Liver (tissue), 9 donors: ENCODE measurements around the gene RALGDS. TPM values are rescaled to one million over a fixed set of nuclear protein-coding genes. Genes with fewer than 3 reads are reported as not detected.

Source experiments
- DNase-seq: peaks from one replicate; pipeline ENCODE4 v3.0.0-alpha.2; 2017; ENCODE audit warnings: low spot score
- H3K27ac ChIP-seq, 2 donors: one replicate each; pipeline ENCODE4 v1.7.0; 2013; ENCODE audit warnings: inconsistent platforms in 2 of 2, low read length in 2 of 2, control low read depth in 1 of 2, low read depth in 1 of 2, mild to moderate bottlenecking in 1 of 2
- H3K27me3 ChIP-seq, 4 donors: one replicate each; pipeline versions ENCODE4 v1.6.1 to v1.7.0; 2013; ENCODE audit warnings: low read length in 3 of 4, inconsistent platforms in 1 of 4, mild to moderate bottlenecking in 1 of 4, moderate library complexity in 1 of 4; ENCODE audit not compliant: control insufficient read depth in 4 of 4, insufficient read depth in 4 of 4
- H3K36me3 ChIP-seq, 4 donors: one replicate each; pipeline versions ENCODE4 v1.6.1 to v1.7.0; 2013; ENCODE audit warnings: low read length in 3 of 4, mild to moderate bottlenecking in 3 of 4, low read depth in 1 of 4, moderate library complexity in 1 of 4; ENCODE audit not compliant: control insufficient read depth in 4 of 4, insufficient read depth in 3 of 4
- H3K4me1 ChIP-seq, 4 donors: one replicate each; pipeline versions ENCODE4 v1.6.1 to v1.7.0; 2013; ENCODE audit warnings: low read length in 3 of 4, mild to moderate bottlenecking in 3 of 4, moderate library complexity in 1 of 4; ENCODE audit not compliant: control insufficient read depth in 4 of 4, insufficient read depth in 4 of 4
- H3K4me3 ChIP-seq, 3 donors: one replicate each; pipeline versions ENCODE4 v1.6.1 to v1.7.0; 2013; ENCODE audit warnings: low read length in 3 of 3, control low read depth in 1 of 3, low read depth in 1 of 3, mild to moderate bottlenecking in 1 of 3
- H3K9ac ChIP-seq, 2 donors: one replicate each; pipeline ENCODE4 v1.7.0; 2013; ENCODE audit warnings: low read length in 2 of 2, mild to moderate bottlenecking in 2 of 2, moderate library complexity in 2 of 2, control low read depth in 1 of 2, low read depth in 1 of 2
- H3K9me3 ChIP-seq, 4 donors: one replicate each; pipeline versions ENCODE4 v1.6.1 to v1.7.0; 2013; ENCODE audit warnings: low read length in 3 of 4; ENCODE audit not compliant: control insufficient read depth in 4 of 4
- EGR1 ChIP-seq, 2 donors: IDR thresholded peaks; 2 replicates each; pipeline ENCODE4 v1.6.1; 2016 to 2018; ENCODE audit warnings: antibody characterized with exemption in 2 of 2, low read depth in 2 of 2
- GABPA ChIP-seq, 2 donors: IDR thresholded peaks in 1 of 2; conservative IDR thresholded peaks in 1 of 2; 2 replicates each; pipeline ENCODE4 v1.6.1; 2016; ENCODE audit warnings: antibody characterized with exemption in 2 of 2, mild to moderate bottlenecking in 1 of 2, moderate library complexity in 1 of 2
- HNF4A ChIP-seq, 2 donors: conservative IDR thresholded peaks; 2 replicates each; pipeline ENCODE4 v1.6.1; 2016; ENCODE audit warnings: antibody characterized with exemption in 2 of 2, mild to moderate bottlenecking in 2 of 2
- JUND ChIP-seq, 2 donors: IDR thresholded peaks; 2 replicates each; pipeline ENCODE4 v1.6.1; 2016; ENCODE audit warnings: antibody characterized with exemption in 2 of 2
- RAD21 ChIP-seq, 2 donors: IDR thresholded peaks; 2 replicates each; pipeline ENCODE4 v1.6.1; 2016; ENCODE audit warnings: antibody characterized with exemption in 2 of 2, mild to moderate bottlenecking in 2 of 2
- RXRA ChIP-seq, 2 donors: IDR thresholded peaks; 2 replicates each; pipeline ENCODE4 v1.6.1; 2017 to 2018; ENCODE audit warnings: antibody characterized with exemption in 2 of 2, mild to moderate bottlenecking in 1 of 2
- TAF1 ChIP-seq: conservative IDR thresholded peaks from 2 replicates; pipeline ENCODE4 v1.6.1; 2016; ENCODE audit warnings: antibody characterized with exemption, mild to moderate bottlenecking
- WGBS: extraction: QIAGEN DNeasy Blood & Tissue Kit; methylation state at CpG from one replicate; pipeline ENCODE4 v1.1.7; 2013; 5-methylcytosine and 5-hydroxymethylcytosine counted together
- polyA plus RNA-seq, 2 donors: library from polyadenylated mRNA; stranded (reverse) in 1 of 2; unstranded in 1 of 2; fragments of 200-250 nt in 1 of 2; fragments of >200 nt in 1 of 2; fragmentation: Nextera tagmentation in 1 of 2; extraction: Ambion mirVana in 1 of 2; gene quantifications; one replicate each; pipeline versions ENCODE4 v1.2.1 to v1.2.3, GENCODE V29; 2013 to 2015
- total RNA-seq, 2 donors: library from RNA; depleted of rRNA; stranded (reverse); fragments of >200 nt; gene quantifications; one replicate each; pipeline ENCODE4 v1.2.3, GENCODE V29; 2014
- TF ChIP-seq, protein P1 (sequence below): fragments of 150-350 bp; IDR thresholded peaks from 2 replicates; pipeline ENCODE4 v1.5.1; 2017; ENCODE audit warnings: improper control_type of control experiment, low read depth, low read length; ENCODE audit not compliant: missing input control
- TF ChIP-seq, protein P2 (sequence below): IDR thresholded peaks from 2 replicates; pipeline ENCODE4 v1.6.1; 2016; ENCODE audit warnings: antibody characterized with exemption, mild to moderate bottlenecking
- TF ChIP-seq, protein P3 (sequence below): IDR thresholded peaks from 2 replicates; pipeline ENCODE4 v1.6.1; 2016; ENCODE audit warnings: antibody characterized with exemption
- donor health status: healthy.
- donor health status: healthy.
- donor health status: healthy.
- donor health status: healthy.
- donor health status: healthy.

The RALGDS gene
- total and polyA plus RNA-seq, 4 donors, result 1.3 to 19.0 (median 7.3) TPM

DNA sequence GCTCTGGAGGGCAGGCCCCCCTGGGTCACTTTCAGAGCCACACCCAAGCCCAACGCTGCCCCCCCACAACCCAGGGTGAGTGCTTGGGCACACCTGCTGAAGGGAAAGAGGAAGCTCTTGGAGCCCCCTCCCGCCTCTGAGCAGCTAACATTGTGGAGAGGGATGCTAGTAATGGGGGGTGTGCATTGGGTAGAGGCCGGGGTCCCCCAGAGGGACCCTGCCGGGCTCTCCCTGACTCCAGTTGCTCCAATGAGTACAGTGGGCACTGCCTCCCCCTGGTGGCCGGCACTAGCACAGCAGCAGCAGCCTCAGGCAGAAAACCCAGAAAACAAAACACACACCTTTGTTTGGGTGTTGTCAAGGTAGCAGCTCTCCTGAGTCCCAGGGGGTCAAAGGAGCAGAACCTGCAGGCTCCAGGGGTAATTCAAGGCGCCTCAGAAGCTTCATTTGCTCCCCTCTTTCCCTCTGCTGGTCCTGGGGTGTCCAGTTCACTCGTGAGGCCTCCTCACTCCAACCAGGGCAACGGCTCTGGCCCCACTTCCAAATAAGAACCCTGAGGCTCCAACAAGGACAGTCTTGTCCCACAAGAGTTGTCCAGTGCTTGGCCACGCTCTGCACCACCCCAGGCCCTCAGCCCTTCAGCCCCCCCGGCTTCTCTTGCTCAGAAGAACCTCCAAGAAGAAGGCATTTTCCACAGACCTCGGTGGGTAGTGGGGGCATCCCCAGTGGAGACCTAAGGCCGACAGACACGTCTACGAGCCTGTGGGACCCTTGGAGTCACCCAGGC lies 26.6 kb upstream of the RALGDS start:
- Histone ChIP-seq H3K36me3 (no peaks in the 10 kb centered on the region), H3K9ac (no peak overlapping the region), H3K27me3 (no peaks in the 10 kb centered on the region), H3K4me1 (peaks cover 5 to 35% (median 16%) of the 10 kb centered on the region in 4 donors), H3K27ac (peak overlapping the region; percentile 3 to 5), H3K9me3 (no peaks in the 10 kb centered on the region), H3K4me3 (no peak overlapping the region)
- DNase-seq, result peak; percentile 89
- 39% methylated on average over 14 of the region's 14 CpGs for WGBS
- TF ChIP-seq JUND (IDR thresholded peaks at IDR 0.05) (no peak), RAD21 (IDR thresholded peaks at IDR 0.05) (peak; percentile 85 to 89)
- TF ChIP-seq, protein P1, sequence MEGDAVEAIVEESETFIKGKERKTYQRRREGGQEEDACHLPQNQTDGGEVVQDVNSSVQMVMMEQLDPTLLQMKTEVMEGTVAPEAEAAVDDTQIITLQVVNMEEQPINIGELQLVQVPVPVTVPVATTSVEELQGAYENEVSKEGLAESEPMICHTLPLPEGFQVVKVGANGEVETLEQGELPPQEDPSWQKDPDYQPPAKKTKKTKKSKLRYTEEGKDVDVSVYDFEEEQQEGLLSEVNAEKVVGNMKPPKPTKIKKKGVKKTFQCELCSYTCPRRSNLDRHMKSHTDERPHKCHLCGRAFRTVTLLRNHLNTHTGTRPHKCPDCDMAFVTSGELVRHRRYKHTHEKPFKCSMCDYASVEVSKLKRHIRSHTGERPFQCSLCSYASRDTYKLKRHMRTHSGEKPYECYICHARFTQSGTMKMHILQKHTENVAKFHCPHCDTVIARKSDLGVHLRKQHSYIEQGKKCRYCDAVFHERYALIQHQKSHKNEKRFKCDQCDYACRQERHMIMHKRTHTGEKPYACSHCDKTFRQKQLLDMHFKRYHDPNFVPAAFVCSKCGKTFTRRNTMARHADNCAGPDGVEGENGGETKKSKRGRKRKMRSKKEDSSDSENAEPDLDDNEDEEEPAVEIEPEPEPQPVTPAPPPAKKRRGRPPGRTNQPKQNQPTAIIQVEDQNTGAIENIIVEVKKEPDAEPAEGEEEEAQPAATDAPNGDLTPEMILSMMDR, result peak; percentile 94
- TF ChIP-seq, protein P2, sequence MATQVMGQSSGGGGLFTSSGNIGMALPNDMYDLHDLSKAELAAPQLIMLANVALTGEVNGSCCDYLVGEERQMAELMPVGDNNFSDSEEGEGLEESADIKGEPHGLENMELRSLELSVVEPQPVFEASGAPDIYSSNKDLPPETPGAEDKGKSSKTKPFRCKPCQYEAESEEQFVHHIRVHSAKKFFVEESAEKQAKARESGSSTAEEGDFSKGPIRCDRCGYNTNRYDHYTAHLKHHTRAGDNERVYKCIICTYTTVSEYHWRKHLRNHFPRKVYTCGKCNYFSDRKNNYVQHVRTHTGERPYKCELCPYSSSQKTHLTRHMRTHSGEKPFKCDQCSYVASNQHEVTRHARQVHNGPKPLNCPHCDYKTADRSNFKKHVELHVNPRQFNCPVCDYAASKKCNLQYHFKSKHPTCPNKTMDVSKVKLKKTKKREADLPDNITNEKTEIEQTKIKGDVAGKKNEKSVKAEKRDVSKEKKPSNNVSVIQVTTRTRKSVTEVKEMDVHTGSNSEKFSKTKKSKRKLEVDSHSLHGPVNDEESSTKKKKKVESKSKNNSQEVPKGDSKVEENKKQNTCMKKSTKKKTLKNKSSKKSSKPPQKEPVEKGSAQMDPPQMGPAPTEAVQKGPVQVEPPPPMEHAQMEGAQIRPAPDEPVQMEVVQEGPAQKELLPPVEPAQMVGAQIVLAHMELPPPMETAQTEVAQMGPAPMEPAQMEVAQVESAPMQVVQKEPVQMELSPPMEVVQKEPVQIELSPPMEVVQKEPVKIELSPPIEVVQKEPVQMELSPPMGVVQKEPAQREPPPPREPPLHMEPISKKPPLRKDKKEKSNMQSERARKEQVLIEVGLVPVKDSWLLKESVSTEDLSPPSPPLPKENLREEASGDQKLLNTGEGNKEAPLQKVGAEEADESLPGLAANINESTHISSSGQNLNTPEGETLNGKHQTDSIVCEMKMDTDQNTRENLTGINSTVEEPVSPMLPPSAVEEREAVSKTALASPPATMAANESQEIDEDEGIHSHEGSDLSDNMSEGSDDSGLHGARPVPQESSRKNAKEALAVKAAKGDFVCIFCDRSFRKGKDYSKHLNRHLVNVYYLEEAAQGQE, result no peak

DNA sequence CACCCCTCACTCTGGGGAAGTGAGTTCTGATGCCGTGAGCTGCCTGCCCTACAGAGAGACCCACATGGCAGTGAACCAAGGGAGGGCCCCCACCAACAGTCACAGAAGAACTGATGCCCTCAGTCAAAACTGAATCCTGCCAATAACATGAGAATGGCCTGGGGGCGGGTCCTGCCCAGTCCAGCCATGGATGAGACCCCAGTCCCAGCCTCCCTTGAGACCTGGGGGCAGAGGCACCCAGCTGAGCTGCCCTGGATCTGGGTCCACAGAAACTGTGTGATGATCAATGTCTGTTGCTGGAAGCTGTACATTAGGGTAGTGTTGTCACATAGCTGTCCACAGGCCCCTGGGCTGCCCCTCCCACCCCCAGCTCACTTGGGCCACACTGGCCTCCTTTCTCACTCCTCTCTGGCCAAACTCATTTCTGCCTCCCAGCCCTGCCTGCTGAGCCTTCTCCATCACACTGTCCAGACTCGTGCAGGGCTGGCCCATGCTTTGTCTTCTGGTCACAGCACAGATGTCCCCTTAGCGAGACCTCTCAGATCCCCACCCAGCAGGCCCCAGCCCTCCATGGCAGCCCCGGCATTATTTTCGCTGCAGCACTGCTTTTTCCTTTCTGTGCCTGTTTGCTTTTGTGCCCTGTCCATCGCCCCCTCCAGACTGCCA lies 25.8 kb upstream of the RALGDS start:
- TF ChIP-seq TAF1, result no peak
- Histone ChIP-seq H3K9me3 (no peaks in the 10 kb centered on the region), H3K9ac (no peak overlapping the region), H3K27ac (no peak overlapping the region), H3K36me3 (no peaks in the 10 kb centered on the region), H3K4me3 (no peak overlapping the region), H3K4me1 (peaks cover 5 to 36% (median 16%) of the 10 kb centered on the region in 4 donors), H3K27me3 (no peaks in the 10 kb centered on the region)
- DNase-seq, result no peak
- WGBS, result 65% methylated on average over 7 of the region's 7 CpGs

DNA sequence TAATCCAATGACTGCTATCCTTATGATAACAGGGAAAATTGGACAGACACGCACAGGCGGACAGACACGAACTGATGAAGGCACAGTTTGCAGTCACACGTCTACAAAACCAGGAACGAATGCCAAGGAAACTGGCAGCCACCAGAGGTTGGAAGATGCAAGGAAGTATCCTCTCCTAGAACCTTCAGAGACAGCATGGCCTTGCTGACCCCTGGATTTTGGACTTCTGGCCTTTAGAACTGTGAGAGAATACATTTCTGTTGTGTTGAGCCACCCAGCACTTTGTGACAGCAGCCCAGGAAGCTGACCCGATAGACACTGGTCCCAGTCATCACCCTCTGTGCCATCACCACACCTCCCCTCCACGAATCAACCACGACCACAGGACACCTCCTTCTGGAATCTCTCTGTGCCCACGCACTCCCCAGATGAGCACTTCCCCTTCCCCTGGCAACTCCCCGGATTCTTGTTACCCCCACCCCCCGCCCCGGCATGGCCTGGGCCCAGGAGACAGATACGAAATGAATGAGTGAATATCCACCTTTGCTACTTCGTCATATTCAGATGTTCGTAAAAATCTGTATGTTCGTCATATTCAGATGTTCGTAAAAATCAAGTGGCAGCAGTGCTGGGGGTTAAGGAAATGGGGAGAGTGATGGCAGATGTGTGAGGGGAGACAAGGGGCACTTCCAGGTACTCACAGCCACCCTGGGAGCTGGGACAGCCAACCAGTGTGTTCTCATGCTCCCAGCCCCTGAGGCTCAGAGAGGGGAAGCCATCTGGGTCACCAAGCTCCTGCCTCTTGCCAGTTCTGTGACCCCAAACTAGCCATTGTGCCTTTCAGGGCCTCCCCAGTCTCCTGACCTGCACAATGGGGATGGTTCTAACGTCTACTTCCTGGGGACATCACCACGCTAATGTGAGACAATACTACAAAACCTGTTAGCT lies 24.1 kb upstream of the RALGDS start:
- no peak overlapping the region for H3K9ac ChIP-seq
- no peak for DNase-seq
- H3K27ac ChIP-seq, result peak overlapping the region; percentile 39 to 78
- H3K36me3 ChIP-seq, result no peaks in the 10 kb centered on the region
- TF ChIP-seq, protein P2, result no peak
- TF ChIP-seq RAD21 (IDR thresholded peaks at IDR 0.05) (no peak), TAF1 (no peak), GABPA (IDR thresholded peaks at IDR 0.05 in 1 of 2, conservative IDR thresholded peaks at IDR 0.05 in 1 of 2) (no peak), EGR1 (IDR thresholded peaks at IDR 0.05; ENCODE audit: low read depth in 2 of 2) (no peak), RXRA (IDR thresholded peaks at IDR 0.05) (no peak), HNF4A (conservative IDR thresholded peaks at IDR 0.05) (peak in 1 of 2 donors; percentile 20)
- TF ChIP-seq, protein P3, sequence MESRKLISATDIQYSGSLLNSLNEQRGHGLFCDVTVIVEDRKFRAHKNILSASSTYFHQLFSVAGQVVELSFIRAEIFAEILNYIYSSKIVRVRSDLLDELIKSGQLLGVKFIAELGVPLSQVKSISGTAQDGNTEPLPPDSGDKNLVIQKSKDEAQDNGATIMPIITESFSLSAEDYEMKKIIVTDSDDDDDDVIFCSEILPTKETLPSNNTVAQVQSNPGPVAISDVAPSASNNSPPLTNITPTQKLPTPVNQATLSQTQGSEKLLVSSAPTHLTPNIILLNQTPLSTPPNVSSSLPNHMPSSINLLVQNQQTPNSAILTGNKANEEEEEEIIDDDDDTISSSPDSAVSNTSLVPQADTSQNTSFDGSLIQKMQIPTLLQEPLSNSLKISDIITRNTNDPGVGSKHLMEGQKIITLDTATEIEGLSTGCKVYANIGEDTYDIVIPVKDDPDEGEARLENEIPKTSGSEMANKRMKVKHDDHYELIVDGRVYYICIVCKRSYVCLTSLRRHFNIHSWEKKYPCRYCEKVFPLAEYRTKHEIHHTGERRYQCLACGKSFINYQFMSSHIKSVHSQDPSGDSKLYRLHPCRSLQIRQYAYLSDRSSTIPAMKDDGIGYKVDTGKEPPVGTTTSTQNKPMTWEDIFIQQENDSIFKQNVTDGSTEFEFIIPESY, result no peak
- no peaks in the 10 kb centered on the region for H3K9me3 ChIP-seq
- no peaks in the 10 kb centered on the region for H3K27me3 ChIP-seq
- WGBS, result 67% methylated on average over 19 of the region's 19 CpGs
- peaks cover 5 to 39% (median 17%) of the 10 kb centered on the region in 4 donors for H3K4me1 ChIP-seq
- H3K4me3 ChIP-seq, result no peak overlapping the region
